PC-3 (cell line): ENCODE measurements around the gene GDPD5. TPM values are rescaled to one million over a fixed set of nuclear protein-coding genes. Genes with fewer than 3 reads are reported as not detected.

Source experiments
- ATAC-seq: fragments of 200-7000 bp; cut with Tn5 transposase; 2 replicates; pipeline ENCODE4 v1.9.1; 2020; ENCODE audit warnings: mild to moderate bottlenecking, moderate library complexity
- BruUV-seq: library from RNA; stranded (reverse); fragments of 400-500 nt; replicated peaks from 2 replicates; lab custom pipeline; 2021; lab: Mats Ljungman, UMichigan
- CTCF ChIA-PET: fragments of 300-600 bp; sonication (Branson Sonifier 250); formaldehyde crosslinking; loops from one replicate; lab custom pipeline; 2022; ENCODE audit warnings: antibody characterized with exemption; lab: Charles Lee
- POLR2A ChIA-PET: fragments of 300-600 bp; sonication (Branson Sonifier 250); formaldehyde crosslinking; loops from one replicate; lab custom pipeline; 2022; ENCODE audit warnings: antibody characterized with exemption; ENCODE audit not compliant: unreplicated experiment; lab: Charles Lee
- DNase-seq: peaks from one replicate; pipeline ENCODE4 v3.0.0-alpha.2; 2015
- H2AFZ ChIP-seq: fragments of 300-600 bp; sonication (generic); 2 replicates; pipeline ENCODE4 v1.6.0; 2016; ENCODE audit warnings: antibody characterized with exemption, low read length
- H3F3A ChIP-seq: fragments of 300-600 bp; sonication (generic); one replicate; pipeline ENCODE4 v1.6.0; 2017; ENCODE audit warnings: antibody characterized with exemption, low read length, control low read depth, mild to moderate bottlenecking; ENCODE audit not compliant: unreplicated experiment
- H3K27ac ChIP-seq: fragments of 300-600 bp; sonication (generic); 2 replicates; pipeline ENCODE4 v1.5.1; 2016; ENCODE audit warnings: mild to moderate bottlenecking, low read length
- H3K27me3 ChIP-seq: fragments of 300-600 bp; sonication (generic); 2 replicates; pipeline ENCODE4 v1.6.1; 2016; ENCODE audit warnings: low read length, mixed read lengths
- H3K36me3 ChIP-seq: fragments of 300-600 bp; sonication (generic); 2 replicates; pipeline ENCODE4 v1.6.1; 2016; ENCODE audit warnings: low read depth, mixed run types, low read length, mixed read lengths
- H3K4me1 ChIP-seq: fragments of 300-600 bp; sonication (generic); 2 replicates; pipeline ENCODE4 v1.5.1; 2016; ENCODE audit warnings: low read length; ENCODE audit not compliant: insufficient read depth
- H3K4me2 ChIP-seq: fragments of 300-600 bp; sonication (generic); 2 replicates; pipeline ENCODE4 v1.6.0; 2016; ENCODE audit warnings: low read length
- H3K4me3 ChIP-seq: fragments of 300-600 bp; sonication (generic); 2 replicates; pipeline ENCODE4 v1.5.1; 2016; ENCODE audit warnings: mild to moderate bottlenecking, low read length, mixed read lengths
- H3K79me2 ChIP-seq: fragments of 300-600 bp; sonication (generic); 2 replicates; pipeline ENCODE4 v1.6.1; 2017; ENCODE audit warnings: low read length, mixed read lengths
- H3K9ac ChIP-seq: fragments of 300-600 bp; sonication (generic); 2 replicates; pipeline ENCODE4 v1.6.0; 2016; ENCODE audit warnings: mild to moderate bottlenecking, low read length
- H3K9me2 ChIP-seq: fragments of 300-600 bp; sonication (generic); replicated peaks from 2 replicates; pipeline ENCODE4 v1.6.1; 2016; ENCODE audit warnings: mixed run types, low read length, mixed read lengths
- H3K9me3 ChIP-seq: fragments of 300-600 bp; sonication (generic); 2 replicates; pipeline ENCODE4 v1.6.1; 2016; ENCODE audit warnings: low read length, mixed read lengths
- H4K20me1 ChIP-seq: fragments of 300-600 bp; sonication (generic); 2 replicates; pipeline ENCODE4 v1.6.1; 2016; ENCODE audit warnings: low read length, mixed read lengths
- EZH2 ChIP-seq: fragments of 300-600 bp; sonication (generic); IDR thresholded peaks from one replicate; pipeline ENCODE4 v1.6.1; 2017; ENCODE audit warnings: antibody characterized with exemption, mild to moderate bottlenecking, low read length; ENCODE audit not compliant: unreplicated experiment
- EZH2phosphoT487 ChIP-seq: fragments of 300-600 bp; sonication (generic); IDR thresholded peaks from 2 replicates; pipeline ENCODE4 v1.6.1; 2018; ENCODE audit warnings: mild to moderate bottlenecking, antibody characterized with exemption, low read length, borderline replicate concordance
- intact Hi-C: fragments of 100-400 bp; cut with micrococcal nuclease; formaldehyde crosslinking; loops from 2 replicates; pipeline ENCODE4 v1.9.0; 2023
- total RNA-seq: library from RNA; depleted of rRNA; stranded (reverse); fragments of >200 nt; gene quantifications from 2 replicates; pipeline ENCODE4 v1.2.3, GENCODE V29; 2014
- TF ChIP-seq, protein P1 (sequence below): fragments of 300-600 bp; sonication (generic); conservative IDR thresholded peaks from 2 replicates; pipeline ENCODE4 v1.5.1; 2017; ENCODE audit warnings: antibody characterized with exemption, low read depth, mild to moderate bottlenecking, low read length

GDPD5 gene
- total RNA-seq, 1 experiment from 2014 or later = 21.4 TPM

DNA sequence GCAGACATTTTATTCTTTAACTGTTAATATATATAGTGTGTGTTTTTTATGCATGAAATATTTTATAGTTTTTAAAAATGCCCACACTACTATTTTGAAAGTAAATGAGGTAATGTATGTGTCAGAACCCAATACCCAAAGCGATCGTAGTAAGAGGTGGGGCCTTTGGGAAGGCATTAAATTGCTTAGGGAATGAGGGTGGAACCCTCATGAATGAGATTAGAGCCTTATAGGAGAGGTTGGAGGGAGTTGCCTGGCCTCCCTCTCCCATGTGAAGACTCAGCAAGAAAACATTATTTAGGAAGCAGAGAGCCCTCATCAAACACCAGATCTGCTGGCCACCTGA, 103.9 kb downstream of the GDPD5 start:
- Histone ChIP-seq H2AFZ (no peak overlapping the region), H3K27ac (peak overlapping the region; percentile 87), H3K27me3 (no peaks in the 10 kb centered on the region), H4K20me1 (no peaks in the 10 kb centered on the region), H3K4me3 (peak overlapping the region; percentile 8; the same call in 1 of the 2 replicates), H3K4me2 (peak overlapping the region; percentile 52), H3K9ac (peak overlapping the region; percentile 38), H3K36me3 (no peaks in the 10 kb centered on the region; the same call in 1 of the 2 replicates), H3K79me2 (0 out of 2 replicates have a peak, but pooled peaks cover 6% of the 10 kb centered on the region), H3K4me1 (peaks cover 61% of the 10 kb centered on the region), H3K9me2 (no peaks in the 10 kb centered on the region), H3F3A (peaks cover 25% of the 10 kb centered on the region), H3K9me3 (no peaks in the 10 kb centered on the region)
- TF ChIP-seq EZH2 (no peak), EZH2phosphoT487 (no peak)
- TF ChIP-seq, protein P1, sequence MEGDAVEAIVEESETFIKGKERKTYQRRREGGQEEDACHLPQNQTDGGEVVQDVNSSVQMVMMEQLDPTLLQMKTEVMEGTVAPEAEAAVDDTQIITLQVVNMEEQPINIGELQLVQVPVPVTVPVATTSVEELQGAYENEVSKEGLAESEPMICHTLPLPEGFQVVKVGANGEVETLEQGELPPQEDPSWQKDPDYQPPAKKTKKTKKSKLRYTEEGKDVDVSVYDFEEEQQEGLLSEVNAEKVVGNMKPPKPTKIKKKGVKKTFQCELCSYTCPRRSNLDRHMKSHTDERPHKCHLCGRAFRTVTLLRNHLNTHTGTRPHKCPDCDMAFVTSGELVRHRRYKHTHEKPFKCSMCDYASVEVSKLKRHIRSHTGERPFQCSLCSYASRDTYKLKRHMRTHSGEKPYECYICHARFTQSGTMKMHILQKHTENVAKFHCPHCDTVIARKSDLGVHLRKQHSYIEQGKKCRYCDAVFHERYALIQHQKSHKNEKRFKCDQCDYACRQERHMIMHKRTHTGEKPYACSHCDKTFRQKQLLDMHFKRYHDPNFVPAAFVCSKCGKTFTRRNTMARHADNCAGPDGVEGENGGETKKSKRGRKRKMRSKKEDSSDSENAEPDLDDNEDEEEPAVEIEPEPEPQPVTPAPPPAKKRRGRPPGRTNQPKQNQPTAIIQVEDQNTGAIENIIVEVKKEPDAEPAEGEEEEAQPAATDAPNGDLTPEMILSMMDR = no peak
- ChIA-PET CTCF (interaction anchor here (0.9 kb wide), 1 partner anchor 14 kb away, joined by 7 read pairs; no protein-coding TSS in a partner anchor), POLR2A (no interaction called here)
- intact Hi-C loops = loop anchor here (1.0 kb wide), 1 partner anchor 34 kb away; no protein-coding TSS in a partner anchor
- no peak for DNase-seq
- ATAC-seq = peak; percentile 50
- BruUV-seq = TSS peak; percentile 44

DNA sequence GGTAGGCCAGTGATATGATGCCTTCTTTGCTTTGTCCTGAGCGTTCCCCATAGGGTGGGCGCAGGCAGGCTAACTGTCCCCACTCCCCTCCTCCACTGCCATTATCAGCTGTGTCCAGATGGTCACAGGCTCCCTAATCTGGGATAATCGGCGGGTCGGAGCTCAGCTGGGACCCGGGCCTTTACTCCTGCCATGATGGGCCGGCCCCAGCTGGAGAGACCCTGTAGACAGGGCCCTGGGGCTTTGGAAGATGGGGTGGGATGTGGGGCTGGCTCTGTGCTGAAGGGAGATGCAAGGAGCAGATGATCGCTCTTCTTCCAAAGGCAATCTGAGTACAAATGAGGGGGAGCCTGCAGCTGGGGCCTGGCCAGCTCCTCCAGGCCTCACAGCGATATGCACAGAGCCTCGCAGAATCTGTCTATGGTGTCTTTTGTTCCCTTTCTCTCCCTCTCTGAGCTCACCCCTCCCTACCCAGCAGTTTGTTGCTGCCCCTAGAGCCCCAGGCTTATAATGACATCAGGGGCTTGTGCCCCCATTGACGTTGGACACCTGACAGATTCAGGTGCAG, 104.6 kb downstream of the GDPD5 start:
- peak overlapping the region; percentile 87 for H3K27ac ChIP-seq
- H2AFZ ChIP-seq = no peak overlapping the region
- CTCF ChIA-PET = no interaction called here
- H3K4me3 ChIP-seq = no peak overlapping the region
- no peaks in the 10 kb centered on the region for H3K27me3 ChIP-seq
- peaks cover 25% of the 10 kb centered on the region for H3F3A ChIP-seq
- H3K9ac ChIP-seq = peak overlapping the region; percentile 38
- BruUV-seq = no TSS peak
- intact Hi-C loops = no loop called here
- H3K4me1 ChIP-seq = peaks cover 61% of the 10 kb centered on the region
- no peaks in the 10 kb centered on the region for H3K9me2 ChIP-seq
- H3K36me3 ChIP-seq = peaks cover under 1% of the 10 kb centered on the region
- H3K9me3 ChIP-seq = no peaks in the 10 kb centered on the region
- DNase-seq = no peak
- POLR2A ChIA-PET = no interaction called here
- ATAC-seq = no peak
- H3K4me2 ChIP-seq = peak overlapping the region; percentile 52
- H3K79me2 ChIP-seq = 0 out of 2 replicates have a peak, but pooled peaks cover 6% of the 10 kb centered on the region
- TF ChIP-seq EZH2 (no peak), EZH2phosphoT487 (no peak)
- TF ChIP-seq, protein P1 = no peak
- H4K20me1 ChIP-seq = no peaks in the 10 kb centered on the region
